Neural progenitor cell (in vitro differentiated cells): ENCODE measurements around the gene SENP2. TPM values are rescaled to one million over a fixed set of nuclear protein-coding genes. Genes with fewer than 3 reads are reported as not detected.
"Not testable (repeated sequence)": the region's sequence is repeated elsewhere in the genome, so short reads cannot be mapped to it uniquely, and the experiment has no call there.

Experiments
- DNase-seq: peaks from one replicate; pipeline ENCODE4 v3.0.0-alpha.2; 2016; ENCODE audit warnings: low spot score
- H2AFZ ChIP-seq: fragments of 200-600 bp; sonication (generic); replicated peaks from 2 replicates; pipeline ENCODE4 v1.6.1; 2016; ENCODE audit warnings: antibody characterized with exemption
- H3F3A ChIP-seq: fragments of 200-600 bp; sonication (generic); 2 replicates; pipeline ENCODE4 v1.6.1; 2016; ENCODE audit warnings: antibody characterized with exemption, low read depth
- H3K27ac ChIP-seq: fragments of 200-600 bp; sonication (generic); 2 replicates; pipeline ENCODE4 v1.5.1; 2016; ENCODE audit warnings: mild to moderate bottlenecking
- H3K27me3 ChIP-seq: fragments of 200-600 bp; sonication (generic); 2 replicates; pipeline ENCODE4 v1.6.1; 2016; ENCODE audit warnings: mild to moderate bottlenecking, moderate library complexity
- H3K36me3 ChIP-seq: fragments of 200-600 bp; sonication (generic); 2 replicates; pipeline ENCODE4 v1.5.1; 2016
- H3K4me1 ChIP-seq: fragments of 200-600 bp; sonication (generic); 2 replicates; pipeline ENCODE4 v1.6.1; 2016; ENCODE audit warnings: mixed run types
- H3K4me2 ChIP-seq: fragments of 200-600 bp; sonication (generic); 2 replicates; pipeline ENCODE4 v1.6.1; 2016
- H3K4me3 ChIP-seq: fragments of 200-600 bp; sonication (generic); 2 replicates; pipeline ENCODE4 v1.5.1; 2016
- H3K79me2 ChIP-seq: fragments of 200-600 bp; sonication (generic); 2 replicates; pipeline ENCODE4 v1.6.1; 2016; ENCODE audit warnings: low read depth
- H3K9ac ChIP-seq: fragments of 200-600 bp; sonication (generic); 2 replicates; pipeline ENCODE4 v1.6.1; 2016
- H3K9me3 ChIP-seq: fragments of 200-600 bp; sonication (generic); 2 replicates; pipeline ENCODE4 v1.5.1; 2016; ENCODE audit warnings: low read depth
- H4K20me1 ChIP-seq: fragments of 200-600 bp; sonication (generic); 2 replicates; pipeline ENCODE4 v1.6.1; 2016; ENCODE audit warnings: low read depth
- H3K27ac Mint-ChIP-seq: 3 replicates; pipeline ENCODE4 v1.8.0; 2021; ENCODE audit warnings: mixed read lengths
- H3K27me3 Mint-ChIP-seq: 2 replicates; pipeline ENCODE4 v1.8.0; 2022; ENCODE audit warnings: low read depth, mild to moderate bottlenecking, inconsistent platforms, moderate library complexity, mixed read lengths; ENCODE audit not compliant: insufficient read depth
- H3K36me3 Mint-ChIP-seq: 3 replicates; pipeline ENCODE4 v1.8.0; 2021; ENCODE audit warnings: mixed read lengths
- H3K4me1 Mint-ChIP-seq: 3 replicates; pipeline ENCODE4 v1.8.0; 2021; ENCODE audit warnings: mixed read lengths
- H3K4me3 Mint-ChIP-seq: 3 replicates; pipeline ENCODE4 v1.8.0; 2021; ENCODE audit warnings: mild to moderate bottlenecking, moderate library complexity, mixed read lengths
- H3K9me3 Mint-ChIP-seq: 3 replicates; pipeline ENCODE4 v1.8.0; 2020; ENCODE audit warnings: mixed read lengths
- EZH2 ChIP-seq: fragments of 200-600 bp; sonication (generic); IDR thresholded peaks from 2 replicates; pipeline ENCODE4 v1.6.1; 2017; ENCODE audit warnings: antibody characterized with exemption, mild to moderate bottlenecking, moderate library complexity
- EZH2phosphoT487 ChIP-seq: fragments of 200-600 bp; sonication (generic); IDR thresholded peaks from 2 replicates; pipeline ENCODE4 v1.6.1; 2017; ENCODE audit warnings: antibody characterized with exemption
- total RNA-seq: library from RNA; depleted of rRNA; stranded (reverse); fragments of >200 nt; gene quantifications from 2 replicates; pipeline ENCODE4 v1.2.3, GENCODE V29; 2015; ENCODE audit warnings: low replicate concordance
- TF ChIP-seq, protein P1 (sequence below): fragments of 200-600 bp; sonication (generic); IDR thresholded peaks from 2 replicates; pipeline ENCODE4 v1.5.1; 2017; ENCODE audit warnings: antibody characterized with exemption, mild to moderate bottlenecking

The SENP2 gene
- total RNA-seq, 1 donor from 2014 or later: 48.4 TPM

DNA sequence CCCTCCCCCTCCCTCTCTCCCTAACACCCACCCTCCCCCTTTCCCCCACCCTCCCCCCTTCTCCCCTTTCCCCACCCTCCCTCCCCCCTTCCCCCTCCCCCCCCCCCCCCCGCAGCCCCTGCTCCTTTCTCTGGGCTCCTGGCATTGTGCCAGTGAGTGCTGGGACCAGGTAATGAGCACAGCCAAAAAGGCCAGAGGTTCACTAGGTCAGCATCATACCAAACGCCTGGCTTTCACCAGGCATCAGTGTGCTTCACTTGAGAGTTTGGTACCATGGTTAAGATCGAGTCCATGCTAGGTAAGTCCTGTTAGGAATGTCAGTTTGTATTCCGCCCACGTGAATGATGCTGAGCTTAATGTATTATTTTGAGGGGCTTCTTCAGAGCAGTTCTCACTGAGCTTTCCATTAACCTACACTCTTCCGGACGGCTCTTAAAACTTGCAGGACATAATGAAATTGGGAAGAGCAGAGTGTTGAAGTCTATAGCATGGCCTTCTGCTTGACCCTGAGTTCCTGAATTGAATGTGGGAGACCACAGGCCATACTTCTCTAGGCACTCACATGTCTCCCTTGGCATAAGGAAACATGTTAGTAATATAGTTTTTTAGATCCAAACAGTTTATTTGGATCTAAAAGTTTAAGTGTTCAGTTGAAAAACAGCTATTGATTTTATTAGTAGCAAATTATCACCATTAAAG is 45.6 kb downstream of the SENP2 start:
- no peak overlapping the region for H3K27ac ChIP-seq
- no peak overlapping the region for H3K4me2 ChIP-seq
- H3K27me3 ChIP-seq: no peaks in the 10 kb centered on the region
- H3K36me3 ChIP-seq: no peaks in the 10 kb centered on the region
- no peak overlapping the region for H3K27ac Mint-ChIP-seq
- H3K4me1 ChIP-seq: no peaks in the 10 kb centered on the region
- H4K20me1 ChIP-seq: no peaks in the 10 kb centered on the region
- no peaks in the 10 kb centered on the region for H3K27me3 Mint-ChIP-seq
- no peak overlapping the region for H3K4me3 ChIP-seq
- no peak for TF ChIP-seq EZH2
- no peak for TF ChIP-seq EZH2phosphoT487
- TF ChIP-seq, protein P1, sequence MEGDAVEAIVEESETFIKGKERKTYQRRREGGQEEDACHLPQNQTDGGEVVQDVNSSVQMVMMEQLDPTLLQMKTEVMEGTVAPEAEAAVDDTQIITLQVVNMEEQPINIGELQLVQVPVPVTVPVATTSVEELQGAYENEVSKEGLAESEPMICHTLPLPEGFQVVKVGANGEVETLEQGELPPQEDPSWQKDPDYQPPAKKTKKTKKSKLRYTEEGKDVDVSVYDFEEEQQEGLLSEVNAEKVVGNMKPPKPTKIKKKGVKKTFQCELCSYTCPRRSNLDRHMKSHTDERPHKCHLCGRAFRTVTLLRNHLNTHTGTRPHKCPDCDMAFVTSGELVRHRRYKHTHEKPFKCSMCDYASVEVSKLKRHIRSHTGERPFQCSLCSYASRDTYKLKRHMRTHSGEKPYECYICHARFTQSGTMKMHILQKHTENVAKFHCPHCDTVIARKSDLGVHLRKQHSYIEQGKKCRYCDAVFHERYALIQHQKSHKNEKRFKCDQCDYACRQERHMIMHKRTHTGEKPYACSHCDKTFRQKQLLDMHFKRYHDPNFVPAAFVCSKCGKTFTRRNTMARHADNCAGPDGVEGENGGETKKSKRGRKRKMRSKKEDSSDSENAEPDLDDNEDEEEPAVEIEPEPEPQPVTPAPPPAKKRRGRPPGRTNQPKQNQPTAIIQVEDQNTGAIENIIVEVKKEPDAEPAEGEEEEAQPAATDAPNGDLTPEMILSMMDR: no peak
- peaks cover 3% of the 10 kb centered on the region for H3F3A ChIP-seq
- H2AFZ ChIP-seq: no peak overlapping the region
- H3K79me2 ChIP-seq: no peaks in the 10 kb centered on the region
- peaks cover 11% of the 10 kb centered on the region for H3K36me3 Mint-ChIP-seq
- no peaks in the 10 kb centered on the region for H3K9me3 ChIP-seq
- no peak overlapping the region for H3K9ac ChIP-seq
- H3K4me3 Mint-ChIP-seq: no peak overlapping the region
- no peaks in the 10 kb centered on the region for H3K9me3 Mint-ChIP-seq
- DNase-seq: no peak
- no peaks in the 10 kb centered on the region for H3K4me1 Mint-ChIP-seq

DNA sequence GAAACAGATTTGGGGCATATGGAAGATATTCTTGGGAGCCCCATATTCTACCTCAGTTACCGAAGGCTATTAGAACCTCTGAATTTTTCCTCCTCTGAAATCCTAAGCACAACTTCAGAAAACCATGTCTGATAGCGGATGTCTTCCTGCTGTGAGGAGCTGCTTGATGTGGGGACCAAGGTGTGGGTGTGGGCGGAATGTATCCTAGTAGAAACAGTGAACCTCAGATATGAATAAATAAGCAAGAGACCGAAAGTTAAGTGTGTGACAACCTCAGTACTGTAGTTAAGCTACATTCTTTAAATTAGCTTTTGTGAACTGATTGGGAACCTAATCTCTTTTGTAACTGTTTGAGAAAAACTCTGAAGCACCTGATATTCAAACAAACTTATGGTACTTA is 46.9 kb downstream of the SENP2 start:
- Histone ChIP-seq H3K9me3 (no peaks in the 10 kb centered on the region), H3K79me2 (no peaks in the 10 kb centered on the region), H3K9ac (no peak overlapping the region), H3K4me1 (no peaks in the 10 kb centered on the region), H3K27me3 (no peaks in the 10 kb centered on the region), H2AFZ (no peak overlapping the region), H3K36me3 (no peaks in the 10 kb centered on the region), H3K27ac (no peak overlapping the region), H3K4me2 (no peak overlapping the region), H4K20me1 (no peaks in the 10 kb centered on the region), H3F3A (peaks cover 3% of the 10 kb centered on the region), H3K4me3 (no peak overlapping the region)
- Mint-ChIP-seq H3K27ac (no peak overlapping the region), H3K36me3 (peaks cover 9% of the 10 kb centered on the region), H3K27me3 (no peaks in the 10 kb centered on the region), H3K4me1 (peaks cover 2% of the 10 kb centered on the region), H3K4me3 (no peak overlapping the region), H3K9me3 (no peaks in the 10 kb centered on the region)
- DNase-seq: no peak
- TF ChIP-seq, protein P1: no peak
- no peak for TF ChIP-seq EZH2phosphoT487
- no peak for TF ChIP-seq EZH2

DNA sequence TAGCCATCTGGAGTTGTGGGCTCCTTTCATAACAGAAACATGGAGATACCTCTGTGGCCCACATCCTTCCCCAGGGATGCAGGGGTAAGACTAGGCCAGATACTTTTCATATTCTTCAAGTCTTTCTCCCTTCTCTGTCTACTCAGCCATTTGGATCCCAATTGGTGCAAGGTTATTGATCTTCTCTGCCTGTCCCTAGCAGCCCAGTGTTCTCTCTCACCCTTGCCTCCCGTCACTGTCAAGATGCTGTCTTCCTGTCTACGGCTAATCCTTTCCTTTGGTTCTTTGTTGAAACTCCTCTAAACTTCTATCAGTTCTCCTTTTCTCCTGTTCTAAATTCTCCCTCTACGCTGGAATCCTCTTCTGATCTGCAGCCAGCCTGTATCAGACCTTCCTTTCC is 51.3 kb downstream of the SENP2 start:
- Mint-ChIP-seq H3K27ac (peak overlapping the region; percentile 21), H3K27me3 (peaks cover 2% of the 10 kb centered on the region), H3K4me1 (peaks cover 4% of the 10 kb centered on the region), H3K9me3 (no peaks in the 10 kb centered on the region), H3K36me3 (peaks cover 18% of the 10 kb centered on the region), H3K4me3 (no peak overlapping the region)
- Histone ChIP-seq H3K79me2 (no peaks in the 10 kb centered on the region), H3K4me1 (peaks cover 6% of the 10 kb centered on the region), H4K20me1 (peaks cover 3% of the 10 kb centered on the region), H3K9ac (no peak overlapping the region), H3K4me2 (no peak overlapping the region), H3K9me3 (no peaks in the 10 kb centered on the region), H3K27me3 (no peaks in the 10 kb centered on the region), H3K27ac (no peak overlapping the region), H2AFZ (no peak overlapping the region), H3K4me3 (no peak overlapping the region), H3F3A (no peaks in the 10 kb centered on the region), H3K36me3 (no peaks in the 10 kb centered on the region)
- no peak for DNase-seq
- TF ChIP-seq EZH2phosphoT487 (no peak), EZH2 (no peak)
- TF ChIP-seq, protein P1: no peak

DNA sequence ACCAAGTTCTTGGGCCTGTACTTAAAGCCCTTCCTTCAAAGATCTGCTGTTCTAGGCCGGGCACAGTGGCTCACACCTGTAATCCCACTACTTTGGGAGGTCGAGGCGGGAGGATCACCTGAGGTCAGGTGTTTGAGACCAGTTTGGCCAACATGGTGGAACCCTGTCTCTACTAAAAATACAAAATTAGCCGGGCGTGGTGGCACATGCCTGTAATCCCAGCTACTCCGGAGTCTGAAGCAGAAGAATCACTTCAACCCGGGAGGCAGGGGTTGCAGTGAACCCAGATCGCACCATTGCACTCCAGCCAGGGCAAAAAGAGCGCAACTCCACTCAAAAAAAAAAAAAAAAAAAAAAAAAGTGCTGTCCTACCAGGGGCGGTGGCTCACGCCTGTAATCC is 52.6 kb downstream of the SENP2 start:
- not testable (repeated sequence) for H3K27me3 ChIP-seq, H3K79me2 ChIP-seq, H3K9me3 Mint-ChIP-seq, H3F3A ChIP-seq, H3K4me1 ChIP-seq, H3K4me1 Mint-ChIP-seq, H3K27ac ChIP-seq, H3K27me3 Mint-ChIP-seq, H3K27ac Mint-ChIP-seq, H3K9ac ChIP-seq, H3K4me3 Mint-ChIP-seq, H2AFZ ChIP-seq, H3K9me3 ChIP-seq, DNase-seq, H3K4me3 ChIP-seq, H3K4me2 ChIP-seq, H4K20me1 ChIP-seq, H3K36me3 ChIP-seq
- H3K36me3 Mint-ChIP-seq: peaks cover 21% of the 10 kb centered on the region
